ENCODE measurements around the gene RAB3GAP2. TPM values are rescaled to one million over a fixed set of nuclear protein-coding genes. Genes with fewer than 3 reads are reported as not detected.
"Not testable (repeated sequence)": the region's sequence is repeated elsewhere in the genome, so short reads cannot be mapped to it uniquely, and the experiment has no call there.

The RAB3GAP2 gene
- total and polyA plus RNA-seq, 2 experiments from 2014 or later, result 15.8 to 22.6 TPM

GRCh38 chr1:220217383-220217988 lies 54.8 kb downstream of the RAB3GAP2 start:
- peaks cover 8% of the 10 kb centered on the region for H4K20me1 ChIP-seq (ENCODE audit: insufficient read depth)
- TF ChIP-seq EZH2 (IDR thresholded peaks at IDR 0.05; ENCODE audit: insufficient read depth, poor library complexity, severe bottlenecking) (no peak), EZH2phosphoT487 (IDR thresholded peaks at IDR 0.05; ENCODE audit: insufficient read depth, low read depth) (no peak)
- 71 to 76% methylated on average over 2 of the region's 2 CpGs for WGBS, 2 experiments (ENCODE audit: low coverage in 1 of 2, low lambda C conversion rate in 2 of 2, missing lambda C conversion rate in 2 of 2)

GRCh38 chr1:220213382-220213983 lies 58.8 kb downstream of the RAB3GAP2 start:
- no peaks in the 10 kb centered on the region for H3K9me2 ChIP-seq (ENCODE audit: insufficient read depth)
- H3K4me1 ChIP-seq (ENCODE audit: insufficient read depth), result no peaks in the 10 kb centered on the region
- peaks cover 79% of the 10 kb centered on the region for H3K79me2 ChIP-seq (ENCODE audit: insufficient read depth)
- H2AFZ ChIP-seq, result no peak overlapping the region
- in situ Hi-C loops (cut with MboI), result no loop called here
- TF ChIP-seq EZH2phosphoT487 (IDR thresholded peaks at IDR 0.05; ENCODE audit: insufficient read depth, low read depth) (no peak), EZH2 (IDR thresholded peaks at IDR 0.05; ENCODE audit: insufficient read depth, poor library complexity, severe bottlenecking) (no peak)
- H3F3A ChIP-seq (ENCODE audit: insufficient read depth), result no peaks in the 10 kb centered on the region
- DNase-seq, result peak; percentile 32
- no peaks in the 10 kb centered on the region for H3K9me3 ChIP-seq (ENCODE audit: low read depth)
- H3K27me3 ChIP-seq (replicated peaks; ENCODE audit: insufficient read depth), result no peaks in the 10 kb centered on the region
- peaks cover 4% of the 10 kb centered on the region; the same call in 1 of the 2 replicates for H4K20me1 ChIP-seq (ENCODE audit: insufficient read depth)
- WGBS, 2 experiments (ENCODE audit: low coverage in 1 of 2, low lambda C conversion rate in 2 of 2, missing lambda C conversion rate in 2 of 2), result 94 to 100% methylated on average over 3 to 4 of the region's 4 CpGs
- no peak overlapping the region for H3K4me3 ChIP-seq
- no peak overlapping the region for H3K4me2 ChIP-seq (ENCODE audit: unreplicated experiment)
- H3K9ac ChIP-seq, result no peak overlapping the region
- H3K27ac ChIP-seq, result no peak overlapping the region
- peaks cover 33% of the 10 kb centered on the region; the same call in 1 of the 2 replicates for H3K36me3 ChIP-seq (ENCODE audit: low read depth)

More at GRCh38 chr1:220217383-220217988, 54.8 kb downstream of the RAB3GAP2 start:
- Histone ChIP-seq H3K79me2 (ENCODE audit: insufficient read depth) (peaks cover 97% of the 10 kb centered on the region), H3F3A (ENCODE audit: insufficient read depth) (no peaks in the 10 kb centered on the region), H3K4me2 (ENCODE audit: unreplicated experiment) (no peak overlapping the region), H3K36me3 (ENCODE audit: low read depth) (no peaks in the 10 kb centered on the region), H3K27ac (no peak overlapping the region), H3K27me3 (replicated peaks; ENCODE audit: insufficient read depth) (no peaks in the 10 kb centered on the region), H3K9me2 (ENCODE audit: insufficient read depth) (no peaks in the 10 kb centered on the region), H2AFZ (no peak overlapping the region), H3K9ac (no peak overlapping the region), H3K4me3 (no peak overlapping the region), H3K4me1 (ENCODE audit: insufficient read depth) (peaks cover 4% of the 10 kb centered on the region; the same call in 1 of the 2 replicates), H3K9me3 (ENCODE audit: low read depth) (no peaks in the 10 kb centered on the region)
- peak; percentile 28 for DNase-seq
- in situ Hi-C loops (cut with MboI), result no loop called here

- Histone ChIP-seq H3K9ac (no peak overlapping the region), H2AFZ (no peak overlapping the region), H4K20me1 (ENCODE audit: insufficient read depth) (no peaks in the 10 kb centered on the region), H3K9me2 (ENCODE audit: insufficient read depth) (no peaks in the 10 kb centered on the region), H3K4me1 (ENCODE audit: insufficient read depth) (no peaks in the 10 kb centered on the region), H3K36me3 (ENCODE audit: low read depth) (peaks cover 61% of the 10 kb centered on the region), H3K79me2 (ENCODE audit: insufficient read depth) (peaks cover 21% of the 10 kb centered on the region), H3K4me2 (ENCODE audit: unreplicated experiment) (no peak overlapping the region), H3K27me3 (replicated peaks; ENCODE audit: insufficient read depth) (no peaks in the 10 kb centered on the region), H3F3A (ENCODE audit: insufficient read depth) (no peaks in the 10 kb centered on the region), H3K9me3 (ENCODE audit: low read depth) (no peaks in the 10 kb centered on the region), H3K4me3 (no peak overlapping the region), H3K27ac (no peak overlapping the region)
- TF ChIP-seq EZH2phosphoT487 (IDR thresholded peaks at IDR 0.05; ENCODE audit: insufficient read depth, low read depth), result no peak
- TF ChIP-seq EZH2 (IDR thresholded peaks at IDR 0.05; ENCODE audit: insufficient read depth, poor library complexity, severe bottlenecking), result no peak
- in situ Hi-C loops (cut with MboI), result no loop called here
- no peak for DNase-seq
These were observed 64.8 kb downstream of the RAB3GAP2 start for GRCh38 chr1:220207411-220207810.

GRCh38 chr1:220204758-220205157 lies 67.5 kb downstream of the RAB3GAP2 start:
- H3F3A ChIP-seq (ENCODE audit: insufficient read depth); H3K9me3 ChIP-seq (ENCODE audit: low read depth); H3K4me1 ChIP-seq (ENCODE audit: insufficient read depth); H3K79me2 ChIP-seq (ENCODE audit: insufficient read depth); H3K4me3 ChIP-seq; H2AFZ ChIP-seq; H3K4me2 ChIP-seq (ENCODE audit: unreplicated experiment); H4K20me1 ChIP-seq (ENCODE audit: insufficient read depth); H3K27me3 ChIP-seq (replicated peaks; ENCODE audit: insufficient read depth); H3K9ac ChIP-seq; DNase-seq; H3K27ac ChIP-seq; H3K9me2 ChIP-seq (ENCODE audit: insufficient read depth); in situ Hi-C loops (cut with MboI): not testable (repeated sequence)
- peaks cover 60% of the 10 kb centered on the region for H3K36me3 ChIP-seq (ENCODE audit: low read depth)
- 100% methylated on average over 2 of the region's 2 CpGs; no CpG with 5 or more reads in 1 of the 2 experiments for WGBS, 2 experiments (ENCODE audit: low coverage in 1 of 2, low lambda C conversion rate in 2 of 2, missing lambda C conversion rate in 2 of 2)

Measured in GM23248 (cell line).